GM19438 (cell line): ENCODE data around the gene DIS3L2.

Experiments
- ATAC-seq: cut with Tn5 transposase; IDR thresholded peaks from one replicate; pipeline ENCODE4 v1.9.1; 2021; ENCODE audit warnings: low read depth; ENCODE audit not compliant: unreplicated experiment

DIS3L2 gene

GRCh38 chr2:231961349-231962166 is at the start of gene DIS3L2:
Gene DIS3L2, plus strand, starts transcription at chr2:231961713. Its CDS starts 53,215 bp downstream, at chr2:232014928.
- peak; percentile 95 for ATAC-seq

GRCh38 chr2:231914077-231914690 is 47.3 kb upstream of the DIS3L2 start:
- ATAC-seq: no peak

- ATAC-seq: no peak
Measured at GRCh38 chr2:231917280-231918066, 44.0 kb upstream of the DIS3L2 start.

- no peak for ATAC-seq
Measured at GRCh38 chr2:231918501-231919330, 42.8 kb upstream of the DIS3L2 start.

GRCh38 chr2:231919341-231920035 is 42.0 kb upstream of the DIS3L2 start:
- ATAC-seq: no peak

GRCh38 chr2:231920366-231920765 is 41.1 kb upstream of the DIS3L2 start:
- ATAC-seq: no peak

GRCh38 chr2:231920795-231921194 is 40.7 kb upstream of the DIS3L2 start:
- no peak for ATAC-seq

- no peak for ATAC-seq
Measured at GRCh38 chr2:231922311-231923009, 39.1 kb upstream of the DIS3L2 start.

- no peak for ATAC-seq
Measured at GRCh38 chr2:231923010-231923344, 38.5 kb upstream of the DIS3L2 start.

- ATAC-seq: no peak
Measured at GRCh38 chr2:231923951-231924888, 37.3 kb upstream of the DIS3L2 start.

- ATAC-seq: no peak
Measured at GRCh38 chr2:231924889-231925275, 36.6 kb upstream of the DIS3L2 start.

- ATAC-seq: no peak
Measured at GRCh38 chr2:231925303-231926179, 36.0 kb upstream of the DIS3L2 start.

- ATAC-seq: peak; percentile 60
Measured at GRCh38 chr2:231926180-231926741, 35.3 kb upstream of the DIS3L2 start, which contains the start of gene NPPC. Gene NPPC, minus strand, starts transcription at chr2:231926396. Its CDS starts 147 bp downstream, at chr2:231926249.

- ATAC-seq: no peak
Measured at GRCh38 chr2:231926761-231927565, 34.5 kb upstream of the DIS3L2 start.

GRCh38 chr2:231927566-231927890 is 34.0 kb upstream of the DIS3L2 start:
- no peak for ATAC-seq

GRCh38 chr2:231928481-231928880 is 33.0 kb upstream of the DIS3L2 start:
- no peak for ATAC-seq
